OCI-LY1 (cell line): ENCODE data around the gene HACD3.

Experiments
- CTCF ChIP-seq: fragments of 200-600 bp; sonication (generic), shearing (Covaris generic); IDR thresholded peaks from 2 replicates; pipeline ENCODE4 v1.5.1; 2017; ENCODE audit warnings: mild to moderate bottlenecking, antibody characterized with exemption, low read length, moderate library complexity, mixed read lengths
- EZH2 ChIP-seq: fragments of 200-600 bp; sonication (generic), shearing (Covaris generic); IDR thresholded peaks from 2 replicates; pipeline ENCODE4 v1.8.0; 2017; ENCODE audit warnings: borderline replicate concordance, mixed run types, mild to moderate bottlenecking, antibody characterized with exemption, low read length, moderate library complexity, mixed read lengths

GRCh38 chr15:65547841-65548240 lies 17.6 kb downstream of the HACD3 start:
- TF ChIP-seq CTCF, result no peak
- no peak for TF ChIP-seq EZH2
